BLaER1 (cell line): ENCODE data around the gene KHK.

Experiments used
- H3K27ac ChIP-seq: shearing (Covaris generic); formaldehyde crosslinking; 2 replicates; pipeline ENCODE4 v1.8.1; 2022
- H3K27me3 ChIP-seq: shearing (Covaris generic); formaldehyde crosslinking; 2 replicates; pipeline ENCODE4 v1.8.1; 2022
- H3K36me3 ChIP-seq: shearing (Covaris generic); formaldehyde crosslinking; 2 replicates; pipeline ENCODE4 v1.8.1; 2022
- H3K4me1 ChIP-seq: shearing (Covaris generic); formaldehyde crosslinking; 2 replicates; pipeline ENCODE4 v1.8.1; 2022
- H3K4me2 ChIP-seq: shearing (Covaris generic); formaldehyde crosslinking; 2 replicates; pipeline ENCODE4 v1.8.1; 2022
- H3K4me3 ChIP-seq: shearing (Covaris generic); formaldehyde crosslinking; 2 replicates; pipeline ENCODE4 v1.8.1; 2022
- H3K9ac ChIP-seq: shearing (Covaris generic); formaldehyde crosslinking; 2 replicates; pipeline ENCODE4 v1.8.1; 2022
- H3K9me3 ChIP-seq: shearing (Covaris generic); formaldehyde crosslinking; 2 replicates; pipeline ENCODE4 v1.8.1; 2022
- H4K20me1 ChIP-seq: shearing (Covaris generic); formaldehyde crosslinking; 2 replicates; pipeline ENCODE4 v1.8.1; 2022
- Cebpa-rat ChIP-seq: shearing (Covaris generic); IDR thresholded peaks from 2 replicates; pipeline ENCODE4 v1.8.1; 2022

Gene KHK

GRCh38 chr2:27122791-27123190 is 36.2 kb downstream of the KHK start:
- Histone ChIP-seq H3K27ac (no peak overlapping the region), H3K27me3 (peaks cover 71% of the 10 kb centered on the region), H3K9ac (no peak overlapping the region), H3K4me1 (0 out of 2 replicates have a peak, but pooled peaks cover 12% of the 10 kb centered on the region), H4K20me1 (no peaks in the 10 kb centered on the region), H3K4me2 (no peak overlapping the region), H3K36me3 (no peaks in the 10 kb centered on the region), H3K4me3 (no peak overlapping the region), H3K9me3 (no peaks in the 10 kb centered on the region)
- no peak for TF ChIP-seq Cebpa-rat

- Histone ChIP-seq H3K27me3 (peaks cover 64% of the 10 kb centered on the region), H4K20me1 (no peaks in the 10 kb centered on the region), H3K4me3 (no peak within 1 kb of the TSS), H3K36me3 (0 out of 2 replicates have a peak, but pooled peaks cover 4% of the 10 kb centered on the region), H3K9ac (no peak within 1 kb of the TSS), H3K4me1 (0 out of 2 replicates have a peak, but pooled peaks cover 6% of the 10 kb centered on the region), H3K27ac (no peak within 1 kb of the TSS), H3K9me3 (no peaks in the 10 kb centered on the region), H3K4me2 (no peak within 1 kb of the TSS)
- no peak for TF ChIP-seq Cebpa-rat
Observed at GRCh38 chr2:27123302-27124150, 37.0 kb downstream of the KHK start, which contains the start of gene ABHD1. Gene ABHD1, plus strand, starts transcription at chr2:27123815. Its CDS starts 134 bp downstream, at chr2:27123949.

- no peaks in the 10 kb centered on the region for H3K9me3 ChIP-seq
- H3K4me1 ChIP-seq: no peaks in the 10 kb centered on the region
- H3K4me2 ChIP-seq: no peak overlapping the region
- peaks cover 20% of the 10 kb centered on the region for H3K36me3 ChIP-seq
- TF ChIP-seq Cebpa-rat: no peak
- H3K27ac ChIP-seq: no peak overlapping the region
- no peak overlapping the region for H3K4me3 ChIP-seq
- H4K20me1 ChIP-seq: 0 out of 2 replicates have a peak, but pooled peaks cover 14% of the 10 kb centered on the region
- no peak overlapping the region for H3K9ac ChIP-seq
- H3K27me3 ChIP-seq: peaks cover 48% of the 10 kb centered on the region
Observed at GRCh38 chr2:27125104-27125503, 38.5 kb downstream of the KHK start.

- H3K4me3 ChIP-seq: no peak overlapping the region
- no peaks in the 10 kb centered on the region for H3K4me1 ChIP-seq
- no peak overlapping the region for H3K9ac ChIP-seq
- H4K20me1 ChIP-seq: peaks cover 26% of the 10 kb centered on the region; the same call in 1 of the 2 replicates
- H3K9me3 ChIP-seq: no peaks in the 10 kb centered on the region
- peaks cover 31% of the 10 kb centered on the region for H3K36me3 ChIP-seq
- no peak overlapping the region for H3K4me2 ChIP-seq
- TF ChIP-seq Cebpa-rat: no peak
- peaks cover 36% of the 10 kb centered on the region for H3K27me3 ChIP-seq
- no peak overlapping the region for H3K27ac ChIP-seq
Observed at GRCh38 chr2:27126252-27126710, 39.7 kb downstream of the KHK start.

GRCh38 chr2:27127883-27128667 is 41.5 kb downstream of the KHK start:
- peaks cover 49% of the 10 kb centered on the region for H3K36me3 ChIP-seq
- H4K20me1 ChIP-seq: peaks cover 44% of the 10 kb centered on the region

GRCh38 chr2:27128668-27129571 is 42.3 kb downstream of the KHK start:
- H3K4me2 ChIP-seq: no peak overlapping the region
- peaks cover 13% of the 10 kb centered on the region for H3K4me1 ChIP-seq
- H3K4me3 ChIP-seq: no peak overlapping the region
- H3K9me3 ChIP-seq: no peaks in the 10 kb centered on the region
- TF ChIP-seq Cebpa-rat: no peak
- H3K36me3 ChIP-seq: peaks cover 51% of the 10 kb centered on the region
- peaks cover 10% of the 10 kb centered on the region for H3K27me3 ChIP-seq
- no peak overlapping the region for H3K27ac ChIP-seq
- no peak overlapping the region for H3K9ac ChIP-seq
- H4K20me1 ChIP-seq: peaks cover 52% of the 10 kb centered on the region

More at GRCh38 chr2:27127883-27128667, 41.5 kb downstream of the KHK start:
- H3K9ac ChIP-seq: no peak overlapping the region
- H3K27me3 ChIP-seq: peaks cover 18% of the 10 kb centered on the region
- H3K4me3 ChIP-seq: no peak overlapping the region
- peaks cover 5% of the 10 kb centered on the region for H3K4me1 ChIP-seq
- no peak overlapping the region for H3K27ac ChIP-seq
- TF ChIP-seq Cebpa-rat: no peak
- no peaks in the 10 kb centered on the region for H3K9me3 ChIP-seq
- H3K4me2 ChIP-seq: no peak overlapping the region

GRCh38 chr2:27130396-27130795 is 43.8 kb downstream of the KHK start:
- Histone ChIP-seq H3K4me2 (no peak overlapping the region), H3K36me3 (peaks cover 51% of the 10 kb centered on the region), H3K9me3 (no peaks in the 10 kb centered on the region)

GRCh38 chr2:27131429-27131828 is 44.9 kb downstream of the KHK start:
- peaks cover 55% of the 10 kb centered on the region for H4K20me1 ChIP-seq
- H3K4me3 ChIP-seq: no peak overlapping the region
- no peak overlapping the region for H3K9ac ChIP-seq
- H3K27ac ChIP-seq: no peak overlapping the region
- H3K9me3 ChIP-seq: no peaks in the 10 kb centered on the region
- no peak overlapping the region for H3K4me2 ChIP-seq
- no peaks in the 10 kb centered on the region for H3K27me3 ChIP-seq
- TF ChIP-seq Cebpa-rat: no peak
- peaks cover 51% of the 10 kb centered on the region for H3K36me3 ChIP-seq
- peaks cover 29% of the 10 kb centered on the region for H3K4me1 ChIP-seq

More at GRCh38 chr2:27130396-27130795, 43.8 kb downstream of the KHK start:
- Histone ChIP-seq H3K9ac (no peak overlapping the region), H3K27ac (no peak overlapping the region), H3K27me3 (no peaks in the 10 kb centered on the region), H3K4me1 (peaks cover 21% of the 10 kb centered on the region), H3K4me3 (no peak overlapping the region), H4K20me1 (peaks cover 55% of the 10 kb centered on the region)
- no peak for TF ChIP-seq Cebpa-rat
